HepG2 (cell line): ENCODE measurements around the gene ASH1L. TPM values are rescaled to one million over a fixed set of nuclear protein-coding genes. Genes with fewer than 3 reads are reported as not detected.

Experiments
- EHMT2 ChIP-seq: fragments of 200-600 bp; sonication (generic); IDR thresholded peaks from 2 replicates; pipeline ENCODE4 v1.7.0; 2017; ENCODE audit warnings: antibody characterized with exemption, low read depth, low read length, borderline replicate concordance
- FOXK1 ChIP-seq: sonication (generic); formaldehyde crosslinking; IDR thresholded peaks from 2 replicates; pipeline ENCODE4 v1.4.0; 2020; ENCODE audit warnings: low read depth, missing genetic modification reagents, borderline replicate concordance
- GATAD2A ChIP-seq: IDR thresholded peaks from 2 replicates; pipeline ENCODE4 v1.6.1; 2016
- HNRNPLL ChIP-seq: fragments of 200-400 bp; formaldehyde crosslinking; IDR thresholded peaks from 2 replicates; pipeline ENCODE4 v1.6.1; 2017; ENCODE audit warnings: mild to moderate bottlenecking, low read depth, low read length; ENCODE audit not compliant: poor library complexity, severe bottlenecking
- RBM39 ChIP-seq: fragments of 200-400 bp; formaldehyde crosslinking; IDR thresholded peaks from one replicate; pipeline ENCODE4 v1.6.1; 2018; ENCODE audit warnings: antibody characterized with exemption, mild to moderate bottlenecking, low read depth, low read length; ENCODE audit not compliant: poor library complexity, severe bottlenecking
- REL ChIP-seq: sonication (generic); formaldehyde crosslinking; conservative IDR thresholded peaks from 2 replicates; pipeline ENCODE4 v1.8.0; 2022; ENCODE audit warnings: mild to moderate bottlenecking, missing genetic modification reagents, moderate library complexity
- ZNF329 ChIP-seq: sonication (generic); formaldehyde crosslinking; IDR thresholded peaks from 2 replicates; pipeline ENCODE4 v1.9.0; 2021; ENCODE audit warnings: low read depth, mild to moderate bottlenecking, missing genetic modification reagents
- ZNF350 ChIP-seq: sonication (generic); formaldehyde crosslinking; IDR thresholded peaks from 2 replicates; pipeline ENCODE4 v1.4.0; 2020; ENCODE audit warnings: mild to moderate bottlenecking, low read depth, missing genetic modification reagents, borderline replicate concordance
- ZNF761 ChIP-seq: sonication (generic); formaldehyde crosslinking; conservative IDR thresholded peaks from 2 replicates; pipeline ENCODE4 v1.4.0; 2020; ENCODE audit warnings: mild to moderate bottlenecking, missing genetic modification reagents
- polyA plus RNA-seq, 8 experiments: library from polyadenylated mRNA; depleted of rRNA in 3 of 8; stranded (reverse) in 7 of 8; unstranded in 1 of 8; fragments of >200 nt; fragmentation: Illumina TruSeq in 4 of 8; extraction: Trizol in 4 of 8; gene quantifications; 2 replicates each; pipeline versions ENCODE4 v1.2.1 to v1.2.3, GENCODE V29; 2011 to 2016; ENCODE audit warnings: low read depth in 4 of 8, missing spikeins in 1 of 8, mixed read lengths in 1 of 8; ENCODE audit not compliant: insufficient read depth in 1 of 8
- total RNA-seq, 5 experiments: library from RNA; depleted of rRNA; stranded (reverse); fragments of >200 nt; fragmentation: Illumina TruSeq; extraction: Trizol; gene quantifications; 2 replicates each; pipeline ENCODE4 v1.2.3, GENCODE V29; 2016; ENCODE audit warnings: low read depth in 1 of 5
- TF ChIP-seq, protein P1 (sequence below): sonication (generic); IDR thresholded peaks from 2 replicates; pipeline ENCODE4 v1.6.1; 2016; ENCODE audit warnings: low read depth, borderline replicate concordance
- TF ChIP-seq, protein P2 (sequence below): IDR thresholded peaks from 2 replicates; pipeline ENCODE4 v1.6.1; 2012; ENCODE audit warnings: low read depth, low read length, improper control_type of control experiment
- TF ChIP-seq, protein P3 (sequence below): sonication (generic); formaldehyde crosslinking; IDR thresholded peaks from 2 replicates; pipeline ENCODE4 v1.5.1; 2020; ENCODE audit warnings: mild to moderate bottlenecking, missing genetic modification reagents, moderate library complexity
- TF ChIP-seq, protein P4 (sequence below): sonication (generic); formaldehyde crosslinking; IDR thresholded peaks from 2 replicates; pipeline ENCODE4 v1.5.1; 2020; ENCODE audit warnings: mild to moderate bottlenecking, moderate library complexity, missing genetic modification reagents
- TF ChIP-seq, protein P5 (sequence below): IDR thresholded peaks from 2 replicates; pipeline ENCODE4 v1.6.1; 2016

ASH1L gene
- total and polyA plus RNA-seq, 2 of the 13 experiments (the other 11 are each of a cell fraction or from before 2014, with no cell fraction given): 10.2 to 15.3 TPM

DNA sequence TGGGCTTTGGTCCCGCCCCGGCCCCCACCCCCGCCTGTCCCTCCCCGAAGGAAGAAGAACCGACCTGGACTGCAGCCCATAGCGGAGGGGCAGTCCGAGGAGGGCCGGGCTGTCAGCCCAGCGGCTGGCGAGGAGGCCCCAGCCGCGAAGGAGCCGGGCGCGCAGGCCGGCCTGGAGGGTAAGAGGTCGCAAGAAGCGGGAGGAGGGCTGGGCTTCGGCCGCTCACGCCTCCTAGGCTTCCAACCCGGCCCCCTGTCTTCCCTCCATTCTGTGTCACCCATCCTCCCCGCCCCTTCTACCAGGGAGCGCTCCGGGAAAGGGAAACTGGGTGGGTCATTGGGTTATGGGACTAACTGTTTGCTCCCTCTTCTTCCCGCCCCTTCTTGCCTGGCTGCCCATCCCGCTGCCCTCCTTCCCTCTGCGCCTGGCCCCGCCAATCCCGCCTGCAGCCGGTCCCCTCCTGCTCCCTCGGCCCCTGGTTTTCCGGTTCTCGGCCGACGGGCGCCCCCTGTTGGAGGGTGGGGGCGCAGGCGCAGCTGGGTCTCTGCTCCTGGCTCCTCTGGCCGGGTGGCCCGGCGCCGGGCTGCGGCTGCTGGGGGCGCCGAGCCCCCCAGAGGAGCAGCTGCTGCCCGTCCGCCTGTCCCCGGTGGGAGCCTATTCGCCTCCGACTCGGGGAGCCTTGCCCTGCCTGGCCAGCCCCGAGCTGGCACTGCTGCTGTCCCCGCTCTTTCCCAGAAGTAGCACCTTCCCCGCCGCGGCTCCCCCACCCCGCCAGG, 239.5 kb downstream of the ASH1L start (continued):
- TF ChIP-seq, protein P1, sequence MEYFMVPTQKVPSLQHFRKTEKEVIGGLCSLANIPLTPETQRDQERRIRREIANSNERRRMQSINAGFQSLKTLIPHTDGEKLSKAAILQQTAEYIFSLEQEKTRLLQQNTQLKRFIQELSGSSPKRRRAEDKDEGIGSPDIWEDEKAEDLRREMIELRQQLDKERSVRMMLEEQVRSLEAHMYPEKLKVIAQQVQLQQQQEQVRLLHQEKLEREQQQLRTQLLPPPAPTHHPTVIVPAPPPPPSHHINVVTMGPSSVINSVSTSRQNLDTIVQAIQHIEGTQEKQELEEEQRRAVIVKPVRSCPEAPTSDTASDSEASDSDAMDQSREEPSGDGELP: peak; percentile 44; the same call in 1 of the 2 replicates
- TF ChIP-seq, protein P2, sequence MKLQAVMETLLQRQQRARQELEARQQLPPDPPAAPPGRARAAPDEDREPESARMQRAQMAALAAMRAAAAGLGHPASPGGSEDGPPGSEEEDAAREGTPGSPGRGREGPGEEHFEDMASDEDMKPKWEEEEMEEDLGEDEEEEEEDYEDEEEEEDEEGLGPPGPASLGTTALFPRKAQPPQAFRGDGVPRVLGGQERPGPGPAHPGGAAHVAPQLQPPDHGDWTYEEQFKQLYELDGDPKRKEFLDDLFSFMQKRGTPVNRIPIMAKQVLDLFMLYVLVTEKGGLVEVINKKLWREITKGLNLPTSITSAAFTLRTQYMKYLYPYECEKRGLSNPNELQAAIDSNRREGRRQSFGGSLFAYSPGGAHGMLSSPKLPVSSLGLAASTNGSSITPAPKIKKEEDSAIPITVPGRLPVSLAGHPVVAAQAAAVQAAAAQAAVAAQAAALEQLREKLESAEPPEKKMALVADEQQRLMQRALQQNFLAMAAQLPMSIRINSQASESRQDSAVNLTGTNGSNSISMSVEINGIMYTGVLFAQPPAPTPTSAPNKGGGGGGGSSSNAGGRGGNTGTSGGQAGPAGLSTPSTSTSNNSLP: no peak
- TF ChIP-seq REL (0 out of 2 replicates have a peak, but pooled peaks have one; percentile 74), FOXK1 (peak; percentile 42; the same call in 1 of the 2 replicates), ZNF761 (peak; percentile 25; the same call in 1 of the 2 replicates), ZNF329 (CRISPR knock-in tag) (no peak), ZNF350 (CRISPR knock-in tag) (peak; percentile 46; the same call in 1 of the 2 replicates), GATAD2A (CRISPR knock-in tag) (peak; percentile 58; the same call in 1 of the 2 replicates), EHMT2 (no peak), RBM39 (peak; percentile 89), HNRNPLL (peak; percentile 55)
- TF ChIP-seq, protein P3, sequence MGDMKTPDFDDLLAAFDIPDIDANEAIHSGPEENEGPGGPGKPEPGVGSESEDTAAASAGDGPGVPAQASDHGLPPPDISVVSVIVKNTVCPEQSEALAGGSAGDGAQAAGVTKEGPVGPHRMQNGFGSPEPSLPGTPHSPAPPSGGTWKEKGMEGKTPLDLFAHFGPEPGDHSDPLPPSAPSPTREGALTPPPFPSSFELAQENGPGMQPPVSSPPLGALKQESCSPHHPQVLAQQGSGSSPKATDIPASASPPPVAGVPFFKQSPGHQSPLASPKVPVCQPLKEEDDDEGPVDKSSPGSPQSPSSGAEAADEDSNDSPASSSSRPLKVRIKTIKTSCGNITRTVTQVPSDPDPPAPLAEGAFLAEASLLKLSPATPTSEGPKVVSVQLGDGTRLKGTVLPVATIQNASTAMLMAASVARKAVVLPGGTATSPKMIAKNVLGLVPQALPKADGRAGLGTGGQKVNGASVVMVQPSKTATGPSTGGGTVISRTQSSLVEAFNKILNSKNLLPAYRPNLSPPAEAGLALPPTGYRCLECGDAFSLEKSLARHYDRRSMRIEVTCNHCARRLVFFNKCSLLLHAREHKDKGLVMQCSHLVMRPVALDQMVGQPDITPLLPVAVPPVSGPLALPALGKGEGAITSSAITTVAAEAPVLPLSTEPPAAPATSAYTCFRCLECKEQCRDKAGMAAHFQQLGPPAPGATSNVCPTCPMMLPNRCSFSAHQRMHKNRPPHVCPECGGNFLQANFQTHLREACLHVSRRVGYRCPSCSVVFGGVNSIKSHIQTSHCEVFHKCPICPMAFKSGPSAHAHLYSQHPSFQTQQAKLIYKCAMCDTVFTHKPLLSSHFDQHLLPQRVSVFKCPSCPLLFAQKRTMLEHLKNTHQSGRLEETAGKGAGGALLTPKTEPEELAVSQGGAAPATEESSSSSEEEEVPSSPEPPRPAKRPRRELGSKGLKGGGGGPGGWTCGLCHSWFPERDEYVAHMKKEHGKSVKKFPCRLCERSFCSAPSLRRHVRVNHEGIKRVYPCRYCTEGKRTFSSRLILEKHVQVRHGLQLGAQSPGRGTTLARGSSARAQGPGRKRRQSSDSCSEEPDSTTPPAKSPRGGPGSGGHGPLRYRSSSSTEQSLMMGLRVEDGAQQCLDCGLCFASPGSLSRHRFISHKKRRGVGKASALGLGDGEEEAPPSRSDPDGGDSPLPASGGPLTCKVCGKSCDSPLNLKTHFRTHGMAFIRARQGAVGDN (CRISPR knock-in tag): peak; percentile 77
- TF ChIP-seq, protein P4, sequence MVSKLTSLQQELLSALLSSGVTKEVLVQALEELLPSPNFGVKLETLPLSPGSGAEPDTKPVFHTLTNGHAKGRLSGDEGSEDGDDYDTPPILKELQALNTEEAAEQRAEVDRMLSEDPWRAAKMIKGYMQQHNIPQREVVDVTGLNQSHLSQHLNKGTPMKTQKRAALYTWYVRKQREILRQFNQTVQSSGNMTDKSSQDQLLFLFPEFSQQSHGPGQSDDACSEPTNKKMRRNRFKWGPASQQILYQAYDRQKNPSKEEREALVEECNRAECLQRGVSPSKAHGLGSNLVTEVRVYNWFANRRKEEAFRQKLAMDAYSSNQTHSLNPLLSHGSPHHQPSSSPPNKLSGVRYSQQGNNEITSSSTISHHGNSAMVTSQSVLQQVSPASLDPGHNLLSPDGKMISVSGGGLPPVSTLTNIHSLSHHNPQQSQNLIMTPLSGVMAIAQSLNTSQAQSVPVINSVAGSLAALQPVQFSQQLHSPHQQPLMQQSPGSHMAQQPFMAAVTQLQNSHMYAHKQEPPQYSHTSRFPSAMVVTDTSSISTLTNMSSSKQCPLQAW (CRISPR knock-in tag): peak; percentile 64; the same call in 1 of the 2 replicates
- TF ChIP-seq, protein P5, sequence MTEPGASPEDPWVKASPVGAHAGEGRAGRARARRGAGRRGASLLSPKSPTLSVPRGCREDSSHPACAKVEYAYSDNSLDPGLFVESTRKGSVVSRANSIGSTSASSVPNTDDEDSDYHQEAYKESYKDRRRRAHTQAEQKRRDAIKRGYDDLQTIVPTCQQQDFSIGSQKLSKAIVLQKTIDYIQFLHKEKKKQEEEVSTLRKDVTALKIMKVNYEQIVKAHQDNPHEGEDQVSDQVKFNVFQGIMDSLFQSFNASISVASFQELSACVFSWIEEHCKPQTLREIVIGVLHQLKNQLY (CRISPR knock-in tag): 0 out of 2 replicates have a peak, but pooled peaks have one; percentile 23
